ENCODE data around the gene ZNF362.
"Not testable (repeated sequence)": the region's sequence is repeated elsewhere in the genome, so short reads cannot be mapped to it uniquely, and the experiment has no call there.

The ZNF362 gene

DNA sequence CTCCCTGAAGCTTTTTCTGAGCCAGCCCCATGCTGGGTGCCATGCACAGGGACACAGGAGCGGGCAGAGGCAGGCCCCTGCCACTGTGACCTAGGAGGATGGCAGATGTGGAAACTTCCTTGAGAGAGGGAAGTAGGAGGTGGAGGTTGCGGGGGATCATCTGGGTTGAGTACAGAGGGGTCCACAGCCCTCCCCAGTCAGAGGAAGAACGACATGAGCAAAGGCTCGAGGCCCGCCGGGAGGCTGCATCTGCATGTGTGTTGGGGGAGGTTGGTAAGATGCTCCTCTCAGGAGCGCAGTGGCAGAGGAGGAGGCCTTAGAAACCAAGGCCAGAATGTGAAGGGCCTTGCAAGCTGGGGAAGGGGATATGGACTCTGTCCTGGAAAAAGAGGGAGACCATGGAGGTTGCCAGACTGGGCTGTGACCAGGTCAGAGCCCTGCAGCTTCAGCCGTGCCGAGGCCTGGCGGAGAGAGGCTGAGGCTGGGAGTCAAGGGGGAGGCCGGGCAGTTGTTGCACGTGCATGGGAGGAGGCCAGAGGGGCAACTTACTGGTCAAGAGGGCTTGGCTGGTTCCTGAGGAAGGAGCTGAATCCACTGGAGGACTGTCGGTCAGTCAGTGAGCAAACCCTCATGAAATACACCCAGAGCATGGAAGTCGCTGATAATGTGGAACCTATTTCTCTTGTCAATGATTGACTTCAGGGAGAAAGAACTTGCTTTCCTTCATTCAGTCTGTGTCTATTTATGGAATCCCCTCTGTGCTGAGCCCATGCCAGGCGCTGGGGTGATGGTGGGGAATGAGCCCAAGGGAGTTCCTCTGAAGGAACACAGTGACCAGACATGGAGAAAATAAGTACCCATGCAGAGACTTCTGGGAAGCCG, 32.9 kb downstream of the ZNF362 start:
- H3K27me3 ChIP-seq: no peaks in the 10 kb centered on the region
- H3K36me3 ChIP-seq: peaks cover 0 to 45% (median 16%) of the 10 kb centered on the region in 3 donors
- no peaks in the 10 kb centered on the region for H3K9me3 ChIP-seq
- TF ChIP-seq, protein P1, sequence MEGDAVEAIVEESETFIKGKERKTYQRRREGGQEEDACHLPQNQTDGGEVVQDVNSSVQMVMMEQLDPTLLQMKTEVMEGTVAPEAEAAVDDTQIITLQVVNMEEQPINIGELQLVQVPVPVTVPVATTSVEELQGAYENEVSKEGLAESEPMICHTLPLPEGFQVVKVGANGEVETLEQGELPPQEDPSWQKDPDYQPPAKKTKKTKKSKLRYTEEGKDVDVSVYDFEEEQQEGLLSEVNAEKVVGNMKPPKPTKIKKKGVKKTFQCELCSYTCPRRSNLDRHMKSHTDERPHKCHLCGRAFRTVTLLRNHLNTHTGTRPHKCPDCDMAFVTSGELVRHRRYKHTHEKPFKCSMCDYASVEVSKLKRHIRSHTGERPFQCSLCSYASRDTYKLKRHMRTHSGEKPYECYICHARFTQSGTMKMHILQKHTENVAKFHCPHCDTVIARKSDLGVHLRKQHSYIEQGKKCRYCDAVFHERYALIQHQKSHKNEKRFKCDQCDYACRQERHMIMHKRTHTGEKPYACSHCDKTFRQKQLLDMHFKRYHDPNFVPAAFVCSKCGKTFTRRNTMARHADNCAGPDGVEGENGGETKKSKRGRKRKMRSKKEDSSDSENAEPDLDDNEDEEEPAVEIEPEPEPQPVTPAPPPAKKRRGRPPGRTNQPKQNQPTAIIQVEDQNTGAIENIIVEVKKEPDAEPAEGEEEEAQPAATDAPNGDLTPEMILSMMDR (IDR thresholded peaks at IDR 0.05): no peak
- no peak overlapping the region for H3K4me3 ChIP-seq
- peak; percentile 46 to 81 for DNase-seq
- intact Hi-C loops (cut with DNase I; ENCODE audit: low total_unique reads): no loop called here
- peak overlapping the region; percentile 77 to 84 for H3K27ac ChIP-seq
- H3K4me1 ChIP-seq: peaks cover 0 to 57% (median 21%) of the 10 kb centered on the region in 4 donors

DNA sequence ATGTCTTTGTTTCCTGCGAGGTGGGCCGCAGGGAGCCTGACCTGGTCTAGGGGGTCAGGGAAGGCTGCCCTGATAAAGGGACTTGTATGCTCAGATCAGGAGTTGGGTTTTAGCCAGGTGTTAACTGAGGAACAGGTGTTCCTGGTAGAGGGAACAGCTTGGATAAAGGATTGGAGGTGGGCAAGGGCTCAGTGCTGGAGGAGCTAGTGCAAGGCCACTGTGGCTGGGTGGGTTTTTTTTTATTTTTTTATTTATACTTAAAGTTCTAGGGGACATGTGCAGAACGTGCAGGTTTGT, 33.5 kb downstream of the ZNF362 start:
- Histone ChIP-seq H3K36me3 (peaks cover 0 to 46% (median 22%) of the 10 kb centered on the region in 3 donors), H3K9me3 (no peaks in the 10 kb centered on the region), H3K4me1 (peaks cover 0 to 58% (median 21%) of the 10 kb centered on the region in 4 donors), H3K27ac (peak overlapping the region; percentile 77 to 84), H3K27me3 (no peaks in the 10 kb centered on the region), H3K4me3 (no peak overlapping the region)
- TF ChIP-seq, protein P1 (IDR thresholded peaks at IDR 0.05): no peak
- DNase-seq: no peak
- intact Hi-C loops (cut with DNase I; ENCODE audit: low total_unique reads): no loop called here

DNA sequence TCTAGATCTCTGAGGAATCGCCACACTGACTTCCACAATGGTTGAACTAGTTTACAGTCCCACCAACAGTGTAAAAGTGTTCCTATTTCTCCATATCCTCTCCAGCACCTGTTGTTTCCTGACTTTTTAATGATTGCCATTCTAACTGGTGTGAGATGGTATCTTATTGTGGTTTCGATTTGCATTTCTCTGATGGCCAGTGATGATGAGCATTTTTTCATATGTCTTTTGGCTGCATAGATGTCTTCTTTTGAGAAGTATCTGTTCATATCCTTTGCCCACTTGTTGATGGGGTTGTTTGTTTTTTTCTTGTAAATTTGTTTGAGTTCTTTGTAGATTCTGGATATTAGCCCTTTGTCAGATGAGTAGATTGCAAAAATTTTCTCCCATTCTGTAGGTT, 34.3 kb downstream of the ZNF362 start:
- DNase-seq; H3K27me3 ChIP-seq; H3K9me3 ChIP-seq; H3K27ac ChIP-seq; intact Hi-C loops (cut with DNase I; ENCODE audit: low total_unique reads); H3K4me3 ChIP-seq: not testable (repeated sequence)
- Histone ChIP-seq H3K36me3 (peaks cover 0 to 45% (median 22%) of the 10 kb centered on the region in 3 donors), H3K4me1 (peaks cover 0 to 64% (median 24%) of the 10 kb centered on the region in 4 donors)

DNA sequence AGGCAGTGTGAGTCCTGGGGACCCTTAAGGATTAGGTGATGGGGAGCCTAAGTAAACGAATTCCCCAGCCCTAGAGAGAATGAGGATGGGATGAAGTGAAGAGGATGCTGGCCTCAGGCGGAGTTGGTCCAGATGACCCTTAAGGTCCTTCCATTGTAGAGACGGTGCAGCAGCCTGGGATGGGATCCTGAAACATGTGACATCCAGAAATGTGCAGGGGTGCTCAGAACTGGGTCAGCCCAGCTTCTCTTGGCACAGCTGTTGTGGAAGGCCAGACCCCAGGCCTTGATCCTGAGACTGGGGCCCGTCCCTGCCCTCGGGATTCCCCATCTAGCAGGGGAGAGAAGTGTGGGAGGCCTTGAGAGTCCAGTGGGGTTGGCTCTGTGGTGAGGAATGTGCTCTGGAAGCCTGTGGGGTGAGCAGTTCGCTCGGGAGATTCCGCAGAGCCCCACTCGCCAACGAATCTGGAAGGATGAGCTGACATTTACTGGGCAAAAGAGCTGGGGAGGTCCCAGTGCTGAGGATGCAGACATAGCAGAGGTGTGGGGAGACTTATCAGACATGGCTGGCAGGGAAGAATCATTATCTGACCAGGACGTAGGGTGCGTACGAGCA, 36.5 kb downstream of the ZNF362 start:
- H3K36me3 ChIP-seq: peaks cover 7 to 57% (median 33%) of the 10 kb centered on the region in 3 donors
- no peak overlapping the region for H3K4me3 ChIP-seq
- H3K9me3 ChIP-seq: no peaks in the 10 kb centered on the region
- DNase-seq: peak in 1 of 2 donors; percentile 60
- TF ChIP-seq, protein P1 (IDR thresholded peaks at IDR 0.05): no peak
- intact Hi-C loops (cut with DNase I; ENCODE audit: low total_unique reads): no loop called here
- H3K27me3 ChIP-seq: no peaks in the 10 kb centered on the region
- H3K27ac ChIP-seq: peak overlapping the region; percentile 33 to 63
- H3K4me1 ChIP-seq: peaks cover 0 to 50% (median 24%) of the 10 kb centered on the region in 4 donors

DNA sequence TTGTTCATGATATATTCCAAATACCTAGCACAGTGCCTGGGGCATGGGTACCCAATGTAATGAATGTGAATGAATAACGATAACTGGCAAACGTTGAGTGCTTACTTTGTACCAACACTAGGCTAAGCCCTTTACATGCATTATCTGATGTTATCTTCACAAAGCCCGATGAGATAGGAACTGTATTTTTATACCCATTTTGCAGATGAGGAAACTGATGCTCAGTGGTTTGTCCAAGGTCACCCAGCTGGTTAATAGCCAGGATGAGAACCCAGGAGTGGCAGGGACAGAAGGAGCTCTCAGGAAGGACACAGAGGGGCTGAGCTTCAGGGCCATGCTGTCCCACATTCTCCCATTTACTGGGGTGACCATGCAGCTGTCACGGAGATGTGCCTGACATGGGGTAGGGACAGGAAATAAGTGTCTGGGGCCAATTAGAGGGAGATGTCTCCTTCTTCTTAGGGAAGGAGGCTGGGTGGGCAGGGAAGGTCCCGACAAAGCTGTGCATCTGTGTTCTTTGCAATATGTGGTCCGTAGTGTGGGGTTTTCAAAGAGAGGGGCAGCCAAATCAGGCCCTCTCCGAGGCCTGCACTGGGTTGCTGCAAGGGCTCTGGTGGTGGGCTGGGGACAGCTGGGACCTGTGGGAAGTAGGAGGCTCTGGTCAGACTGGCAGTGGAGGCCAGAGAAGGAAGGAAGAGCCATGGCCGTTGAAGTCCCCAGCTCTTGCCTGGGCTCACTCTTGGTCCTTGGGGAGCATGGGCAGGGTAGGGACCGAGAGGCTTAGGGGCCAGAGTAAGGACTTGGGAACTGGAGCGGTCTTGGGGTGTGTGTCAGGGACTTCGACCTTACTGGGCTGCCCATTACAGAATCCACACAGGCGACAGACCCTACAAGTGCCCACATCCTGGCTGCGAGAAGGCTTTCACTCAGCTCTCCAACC, 38.0 kb downstream of the ZNF362 start:
- intact Hi-C loops (cut with DNase I; ENCODE audit: low total_unique reads): loop anchor here (5.0 kb wide), 2 partner anchors 32 to 173 kb away; no protein-coding TSS in a partner anchor
- Histone ChIP-seq H3K36me3 (peaks cover 12 to 67% (median 41%) of the 10 kb centered on the region in 3 donors), H3K9me3 (no peaks in the 10 kb centered on the region), H3K4me3 (no peak overlapping the region), H3K4me1 (peaks cover 0 to 41% (median 18%) of the 10 kb centered on the region in 4 donors), H3K27ac (peak overlapping the region; percentile 19 to 63), H3K27me3 (no peaks in the 10 kb centered on the region)
- peak in 1 of 2 donors; percentile 56 for DNase-seq
- TF ChIP-seq, protein P1 (IDR thresholded peaks at IDR 0.05): no peak

Measured in tibial artery (tissue), 4 donors.